Measurements from ENCODE around the gene C6orf120. TPM values are rescaled to one million over a fixed set of nuclear protein-coding genes. Genes with fewer than 3 reads are reported as not detected.
A peak's percentile ranks its signal among the peaks of the same experiment; 100 is the strongest.

Gene C6orf120
- total and polyA plus RNA-seq, 2 donors (not counting 1 experiment from before 2014, with no cell fraction given) = 9.7 to 27.1 TPM

DNA sequence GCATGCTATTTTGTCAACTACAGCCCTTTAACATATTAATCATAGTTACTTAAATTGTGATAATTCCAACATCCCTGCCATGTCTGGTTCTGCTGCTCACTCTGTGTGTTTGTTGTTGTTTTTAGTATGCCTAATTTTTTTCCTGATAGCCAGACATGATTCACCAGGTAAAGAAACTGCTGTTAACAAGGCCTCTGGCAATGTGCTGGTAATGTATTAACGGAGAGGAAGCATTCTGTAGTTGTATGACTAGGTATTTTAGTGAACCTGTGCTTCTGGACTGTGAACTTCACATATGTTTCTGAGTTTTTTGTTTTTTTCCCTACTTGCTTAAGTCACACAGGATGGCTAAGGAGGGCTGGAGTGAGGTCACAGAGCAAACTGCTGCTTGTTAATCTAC, 44.6 kb downstream of the C6orf120 start:
- no peaks in the 10 kb centered on the region for H3K27me3 Mint-ChIP-seq
- no CpG with 5 or more reads among the region's 1 CpG for whole genome bisulfite sequencing (ENCODE audit: insufficient coverage)
- H3K9ac ChIP-seq (ENCODE audit: low read length) = no peak overlapping the region
- ATAC-seq (ENCODE audit: low read depth) = no peak
- no peaks in the 10 kb centered on the region for H3K36me3 ChIP-seq (replicated peaks in 1 of 2; ENCODE audit: control extremely low read depth in 1 of 2, control insufficient read depth in 1 of 2, extremely low read depth in 1 of 2, insufficient read depth in 2 of 2, low read length in 1 of 2)
- no peaks in the 10 kb centered on the region for H4K20me1 ChIP-seq (ENCODE audit: control insufficient read depth, insufficient read depth, low read length, poor library complexity, severe bottlenecking)
- H3K27ac ChIP-seq (ENCODE audit: low read length in 2 of 2) = no peak overlapping the region
- peaks cover 16% of the 10 kb centered on the region for H3K4me1 Mint-ChIP-seq
- no peak overlapping the region for H3K27ac Mint-ChIP-seq
- no peak overlapping the region for H3K4me2 ChIP-seq (replicated peaks; ENCODE audit: low read depth, low read length, poor library complexity, severe bottlenecking)
- H3K79me2 ChIP-seq (ENCODE audit: control insufficient read depth, insufficient read depth, low read length) = peaks cover 15% of the 10 kb centered on the region
- ChIA-PET POLR2A (no interaction called here), CTCF (no interaction called here)
- H3K9me3 Mint-ChIP-seq (ENCODE audit: insufficient read depth) = peaks cover 4% of the 10 kb centered on the region
- peaks cover 10 to 11% of the 10 kb centered on the region in 2 donors for H3K4me1 ChIP-seq (ENCODE audit: control insufficient read depth in 2 of 2, insufficient read depth in 2 of 2, low read length in 2 of 2)
- H3K4me3 ChIP-seq (ENCODE audit: control extremely low read depth in 1 of 5, extremely low read depth in 1 of 5, insufficient read depth in 1 of 5, low read depth in 2 of 5, low read length in 4 of 5) = no peak overlapping the region
- DNase-seq = no peak
- intact Hi-C loops (cut with micrococcal nuclease) = no loop called here
- no peak overlapping the region for H3K4me3 Mint-ChIP-seq
- TF ChIP-seq EZH2 (IDR thresholded peaks at IDR 0.05; ENCODE audit: borderline replicate concordance, insufficient read depth, low read depth, low read length, poor library complexity, severe bottlenecking) = no peak
- TF ChIP-seq, protein P1, sequence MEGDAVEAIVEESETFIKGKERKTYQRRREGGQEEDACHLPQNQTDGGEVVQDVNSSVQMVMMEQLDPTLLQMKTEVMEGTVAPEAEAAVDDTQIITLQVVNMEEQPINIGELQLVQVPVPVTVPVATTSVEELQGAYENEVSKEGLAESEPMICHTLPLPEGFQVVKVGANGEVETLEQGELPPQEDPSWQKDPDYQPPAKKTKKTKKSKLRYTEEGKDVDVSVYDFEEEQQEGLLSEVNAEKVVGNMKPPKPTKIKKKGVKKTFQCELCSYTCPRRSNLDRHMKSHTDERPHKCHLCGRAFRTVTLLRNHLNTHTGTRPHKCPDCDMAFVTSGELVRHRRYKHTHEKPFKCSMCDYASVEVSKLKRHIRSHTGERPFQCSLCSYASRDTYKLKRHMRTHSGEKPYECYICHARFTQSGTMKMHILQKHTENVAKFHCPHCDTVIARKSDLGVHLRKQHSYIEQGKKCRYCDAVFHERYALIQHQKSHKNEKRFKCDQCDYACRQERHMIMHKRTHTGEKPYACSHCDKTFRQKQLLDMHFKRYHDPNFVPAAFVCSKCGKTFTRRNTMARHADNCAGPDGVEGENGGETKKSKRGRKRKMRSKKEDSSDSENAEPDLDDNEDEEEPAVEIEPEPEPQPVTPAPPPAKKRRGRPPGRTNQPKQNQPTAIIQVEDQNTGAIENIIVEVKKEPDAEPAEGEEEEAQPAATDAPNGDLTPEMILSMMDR (IDR thresholded peaks at IDR 0.05) = no peak
- no peaks in the 10 kb centered on the region for H3K27me3 ChIP-seq (replicated peaks in 1 of 4; ENCODE audit: control extremely low read depth in 1 of 4, control insufficient read depth in 3 of 4, insufficient read depth in 4 of 4, low read length in 3 of 4)
- peaks cover 0 to 5% (median 0%) of the 10 kb centered on the region in 3 donors for H3K9me3 ChIP-seq (ENCODE audit: control extremely low read depth in 1 of 3, control insufficient read depth in 2 of 3, insufficient read depth in 1 of 3, low read length in 2 of 3)
- H2AFZ ChIP-seq (ENCODE audit: insufficient read depth, low read depth, low read length, poor library complexity, severe bottlenecking) = no peak overlapping the region

DNA sequence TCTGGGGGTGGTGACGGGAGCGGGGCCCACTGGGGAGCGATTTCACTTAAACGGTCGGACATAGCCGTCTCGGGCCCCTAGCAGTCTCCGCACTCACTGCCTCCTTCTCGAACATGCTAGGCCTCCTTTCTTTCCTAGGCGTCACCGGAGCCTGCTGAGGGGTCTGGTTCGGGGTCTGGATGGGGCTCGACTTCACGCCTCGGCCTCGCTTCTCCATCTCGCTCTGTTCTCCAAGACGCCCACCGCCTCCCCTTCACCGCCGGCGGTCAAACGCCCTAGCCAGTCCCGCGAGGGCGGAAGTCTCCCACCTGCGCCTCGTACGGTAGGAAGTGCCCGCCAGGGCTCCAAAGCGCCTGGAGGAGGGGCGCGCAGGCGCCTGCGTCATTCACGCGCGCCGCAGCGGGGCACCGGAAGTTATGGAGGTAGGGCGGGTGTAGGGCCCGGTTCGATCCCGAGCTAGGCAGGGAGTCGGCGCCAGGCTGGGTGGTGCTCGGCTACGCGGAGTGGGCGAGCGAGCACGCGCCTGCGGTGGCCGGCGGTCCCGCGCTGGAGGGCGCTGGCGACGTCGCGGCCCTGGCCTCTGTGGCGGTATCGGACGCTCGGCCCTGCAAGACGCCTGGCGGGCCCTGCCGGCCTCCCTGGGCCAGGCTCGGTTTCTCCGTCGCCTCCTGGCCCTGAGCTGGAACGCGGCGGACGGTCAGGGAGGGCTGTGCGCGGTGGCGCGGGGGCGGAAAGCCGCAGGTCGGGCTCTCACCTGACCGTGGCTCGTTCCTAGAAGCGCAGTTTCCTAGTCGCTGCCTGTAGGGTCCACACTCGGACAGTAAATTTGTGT, 49.5 kb downstream of the C6orf120 start, which contains the start of the genes DYNLT2 and ERMARD:
Gene DYNLT2 (minus strand): TSS at position 331 of the 832 bp plus-strand sequence. CDS start 114 bp downstream, at position 217.
Gene ERMARD (plus strand): TSS at position 381 of the 832 bp plus-strand sequence. CDS start 36 bp downstream, at position 417.
- peak within 1 kb of the TSS; percentile 98 for H3K27ac Mint-ChIP-seq
- H3K79me2 ChIP-seq (ENCODE audit: control insufficient read depth, insufficient read depth, low read length) = peaks cover 15% of the 10 kb centered on the region
- peak within 1 kb of the TSS; percentile 91 to 97 for H3K27ac ChIP-seq (ENCODE audit: low read length in 2 of 2)
- no peaks in the 10 kb centered on the region for H3K9me3 ChIP-seq (ENCODE audit: control extremely low read depth in 1 of 3, control insufficient read depth in 2 of 3, insufficient read depth in 1 of 3, low read length in 2 of 3)
- DNase-seq (peak; percentile 97), ATAC-seq (ENCODE audit: low read depth) (peak; percentile 89)
- intact Hi-C loops (cut with micrococcal nuclease) = loop anchor here (1.0 kb wide), 5 partner anchors 28 to 833 kb away; partner anchors contain the start of genes C6orf120, FAM120B, PDCD2 and TBP
- peak within 1 kb of the TSS; percentile 91 for H3K9ac ChIP-seq (ENCODE audit: low read length)
- under 1% methylated on average over 90 of the region's 90 CpGs for WGBS (ENCODE audit: insufficient coverage)
- CTCF ChIA-PET = interaction anchor here (0.9 to 1.8 kb wide), 3 partner anchors 39 to 53 kb away, joined by 4 to 6 read pairs (median 6); partner anchors contain the start of genes C6orf120 and WDR27
- H3K4me1 Mint-ChIP-seq = peaks cover 27% of the 10 kb centered on the region
- H3K4me1 ChIP-seq (ENCODE audit: control insufficient read depth in 2 of 2, insufficient read depth in 2 of 2, low read length in 2 of 2) = peaks cover 17 to 20% of the 10 kb centered on the region in 2 donors
- POLR2A ChIA-PET = interaction anchor here (1.0 to 2.6 kb wide), 4 partner anchors 46 to 802 kb away, joined by 4 to 20 read pairs (median 8); partner anchors contain the start of genes C6orf120, PSMB1, TBP and WDR27
- peak within 1 kb of the TSS; percentile 88 for H2AFZ ChIP-seq (ENCODE audit: insufficient read depth, low read depth, low read length, poor library complexity, severe bottlenecking)
- no peaks in the 10 kb centered on the region for H4K20me1 ChIP-seq (ENCODE audit: control insufficient read depth, insufficient read depth, low read length, poor library complexity, severe bottlenecking)
- H3K4me2 ChIP-seq (replicated peaks; ENCODE audit: low read depth, low read length, poor library complexity, severe bottlenecking) = peak within 1 kb of the TSS; percentile 70
- no peaks in the 10 kb centered on the region for H3K9me3 Mint-ChIP-seq (ENCODE audit: insufficient read depth)
- peak within 1 kb of the TSS; percentile 72 to 85 (median 79) for H3K4me3 ChIP-seq (ENCODE audit: control extremely low read depth in 1 of 5, extremely low read depth in 1 of 5, insufficient read depth in 1 of 5, low read depth in 2 of 5, low read length in 4 of 5)
- H3K36me3 ChIP-seq (replicated peaks in 1 of 2; ENCODE audit: control extremely low read depth in 1 of 2, control insufficient read depth in 1 of 2, extremely low read depth in 1 of 2, insufficient read depth in 2 of 2, low read length in 1 of 2) = no peaks in the 10 kb centered on the region
- no peaks in the 10 kb centered on the region for H3K27me3 ChIP-seq (replicated peaks in 1 of 4; ENCODE audit: control extremely low read depth in 1 of 4, control insufficient read depth in 3 of 4, insufficient read depth in 4 of 4, low read length in 3 of 4)
- peak within 1 kb of the TSS; percentile 98 for H3K4me3 Mint-ChIP-seq
- TF ChIP-seq EZH2 (IDR thresholded peaks at IDR 0.05; ENCODE audit: borderline replicate concordance, insufficient read depth, low read depth, low read length, poor library complexity, severe bottlenecking) = no peak
- TF ChIP-seq, protein P1 (IDR thresholded peaks at IDR 0.05) = no peak
- no peaks in the 10 kb centered on the region for H3K27me3 Mint-ChIP-seq

Data from B cell (primary cell).